WTC11 (cell line): ENCODE measurements around the gene PTCD3. TPM values are rescaled to one million over a fixed set of nuclear protein-coding genes. Genes with fewer than 3 reads are reported as not detected.

Experiments
- EMX1 ChIP-seq: fragments of 250-450 bp; sonication (Bioruptor Pico); IDR thresholded peaks from 2 replicates; pipeline ENCODE4 v1.8.0; 2021; ENCODE audit warnings: mild to moderate bottlenecking
- ESRRA ChIP-seq: sonication (generic); formaldehyde crosslinking; IDR thresholded peaks from 2 replicates; pipeline ENCODE4 v1.8.1; 2022; ENCODE audit warnings: mild to moderate bottlenecking, missing genetic modification reagents, borderline replicate concordance
- FOXK1 ChIP-seq: sonication (generic); formaldehyde crosslinking; IDR thresholded peaks from 2 replicates; pipeline ENCODE4 v1.8.0; 2022; ENCODE audit warnings: mild to moderate bottlenecking, moderate library complexity, missing genetic modification reagents
- HMGA2 ChIP-seq: fragments of 250-450 bp; sonication (Bioruptor Pico); IDR thresholded peaks from 2 replicates; pipeline ENCODE4 v1.4.0; 2021; ENCODE audit warnings: mild to moderate bottlenecking, moderate library complexity
- IRF2 ChIP-seq: sonication (generic); formaldehyde crosslinking; IDR thresholded peaks from 2 replicates; pipeline ENCODE4 v1.8.0; 2022; ENCODE audit warnings: low read depth, missing genetic modification reagents, borderline replicate concordance
- JAZF1 ChIP-seq: fragments of 250-450 bp; sonication (Bioruptor Pico); IDR thresholded peaks from 2 replicates; pipeline ENCODE4 v1.9.0; 2021; ENCODE audit warnings: moderate library complexity, mild to moderate bottlenecking, inconsistent platforms
- OVOL2 ChIP-seq: fragments of 250-450 bp; sonication (Bioruptor Pico); IDR thresholded peaks from 2 replicates; pipeline ENCODE4 v1.9.0; 2021; ENCODE audit warnings: mild to moderate bottlenecking, borderline replicate concordance
- RELA ChIP-seq: sonication (generic); formaldehyde crosslinking; IDR thresholded peaks from 2 replicates; pipeline ENCODE4 v1.8.1; 2022; ENCODE audit warnings: missing genetic modification reagents, mild to moderate bottlenecking, borderline replicate concordance
- RORB ChIP-seq: fragments of 250-450 bp; sonication (Bioruptor Pico); IDR thresholded peaks from 2 replicates; pipeline ENCODE4 v1.9.0; 2021; ENCODE audit warnings: mild to moderate bottlenecking
- SMAD4 ChIP-seq: sonication (generic); formaldehyde crosslinking; IDR thresholded peaks from 2 replicates; pipeline ENCODE4 v1.8.0; 2022; ENCODE audit warnings: mild to moderate bottlenecking, missing genetic modification reagents
- SP1 ChIP-seq: sonication (generic); formaldehyde crosslinking; conservative IDR thresholded peaks from 2 replicates; pipeline ENCODE4 v1.8.1; 2022; ENCODE audit warnings: missing genetic modification reagents
- TCF7 ChIP-seq: sonication (generic); formaldehyde crosslinking; IDR thresholded peaks from 2 replicates; pipeline ENCODE4 v1.8.0; 2022; ENCODE audit warnings: mild to moderate bottlenecking, low read depth, missing genetic modification reagents, moderate library complexity
- TP53 ChIP-seq: sonication (generic); formaldehyde crosslinking; IDR thresholded peaks from 2 replicates; pipeline ENCODE4 v1.8.1; 2023; ENCODE audit warnings: mild to moderate bottlenecking, missing genetic modification reagents
- ZNF219 ChIP-seq: sonication (generic); formaldehyde crosslinking; IDR thresholded peaks from 2 replicates; pipeline ENCODE4 v1.8.0; 2023; ENCODE audit warnings: missing genetic modification reagents, mild to moderate bottlenecking, borderline replicate concordance
- ZNF396 ChIP-seq: fragments of 250-450 bp; sonication (Bioruptor Pico); IDR thresholded peaks from 2 replicates; pipeline ENCODE4 v1.8.0; 2021; ENCODE audit warnings: mild to moderate bottlenecking, moderate library complexity, borderline replicate concordance
- ZNF416 ChIP-seq: fragments of 250-450 bp; sonication (Bioruptor Pico); IDR thresholded peaks from 2 replicates; pipeline ENCODE4 v1.9.0; 2021; ENCODE audit warnings: mild to moderate bottlenecking, inconsistent platforms
- ZNF423 ChIP-seq: fragments of 250-450 bp; sonication (Bioruptor Pico); IDR thresholded peaks from 2 replicates; pipeline ENCODE4 v2.1.2; 2022; ENCODE audit warnings: mild to moderate bottlenecking, moderate library complexity
- total RNA-seq: library from RNA; stranded (reverse); gene quantifications from 3 replicates; pipeline ENCODE4 v1.2.3, GENCODE V29; 2021
- TF ChIP-seq, protein P1 (sequence below): sonication (generic); formaldehyde crosslinking; IDR thresholded peaks from 2 replicates; pipeline ENCODE4 v1.8.0; 2022; ENCODE audit warnings: mild to moderate bottlenecking, missing genetic modification reagents
- TF ChIP-seq, protein P2 (sequence below): sonication (generic); formaldehyde crosslinking; IDR thresholded peaks from 2 replicates; pipeline ENCODE4 v1.8.1; 2022; ENCODE audit warnings: mild to moderate bottlenecking, missing genetic modification reagents, moderate library complexity, borderline replicate concordance
- TF ChIP-seq, protein P3 (sequence below): sonication (generic); formaldehyde crosslinking; IDR thresholded peaks from 2 replicates; pipeline ENCODE4 v1.8.0; 2022; ENCODE audit warnings: missing genetic modification reagents
- TF ChIP-seq, protein P4 (sequence below): fragments of 250-450 bp; sonication (Bioruptor Pico); IDR thresholded peaks from 2 replicates; pipeline ENCODE4 v2.1.2; 2022; ENCODE audit warnings: mild to moderate bottlenecking, moderate library complexity
- TF ChIP-seq, protein P5 (sequence below): sonication (generic); formaldehyde crosslinking; IDR thresholded peaks from 2 replicates; pipeline ENCODE4 v1.8.1; 2022; ENCODE audit warnings: low read depth, missing genetic modification reagents, borderline replicate concordance
- TF ChIP-seq, protein P6 (sequence below): fragments of 250-450 bp; sonication (Bioruptor Pico); conservative IDR thresholded peaks from 2 replicates; pipeline ENCODE4 v1.9.0; 2021; ENCODE audit warnings: mild to moderate bottlenecking
- TF ChIP-seq, protein P7 (sequence below): sonication (generic); formaldehyde crosslinking; IDR thresholded peaks from 2 replicates; pipeline ENCODE4 v1.8.1; 2023; ENCODE audit warnings: mild to moderate bottlenecking, moderate library complexity, missing genetic modification reagents
- TF ChIP-seq, protein P8 (sequence below): sonication (generic); formaldehyde crosslinking; IDR thresholded peaks from 2 replicates; pipeline ENCODE4 v1.8.1; 2023; ENCODE audit warnings: mild to moderate bottlenecking, missing genetic modification reagents, moderate library complexity

Gene PTCD3
- total RNA-seq, 1 experiment from 2014 or later: 192 TPM

DNA sequence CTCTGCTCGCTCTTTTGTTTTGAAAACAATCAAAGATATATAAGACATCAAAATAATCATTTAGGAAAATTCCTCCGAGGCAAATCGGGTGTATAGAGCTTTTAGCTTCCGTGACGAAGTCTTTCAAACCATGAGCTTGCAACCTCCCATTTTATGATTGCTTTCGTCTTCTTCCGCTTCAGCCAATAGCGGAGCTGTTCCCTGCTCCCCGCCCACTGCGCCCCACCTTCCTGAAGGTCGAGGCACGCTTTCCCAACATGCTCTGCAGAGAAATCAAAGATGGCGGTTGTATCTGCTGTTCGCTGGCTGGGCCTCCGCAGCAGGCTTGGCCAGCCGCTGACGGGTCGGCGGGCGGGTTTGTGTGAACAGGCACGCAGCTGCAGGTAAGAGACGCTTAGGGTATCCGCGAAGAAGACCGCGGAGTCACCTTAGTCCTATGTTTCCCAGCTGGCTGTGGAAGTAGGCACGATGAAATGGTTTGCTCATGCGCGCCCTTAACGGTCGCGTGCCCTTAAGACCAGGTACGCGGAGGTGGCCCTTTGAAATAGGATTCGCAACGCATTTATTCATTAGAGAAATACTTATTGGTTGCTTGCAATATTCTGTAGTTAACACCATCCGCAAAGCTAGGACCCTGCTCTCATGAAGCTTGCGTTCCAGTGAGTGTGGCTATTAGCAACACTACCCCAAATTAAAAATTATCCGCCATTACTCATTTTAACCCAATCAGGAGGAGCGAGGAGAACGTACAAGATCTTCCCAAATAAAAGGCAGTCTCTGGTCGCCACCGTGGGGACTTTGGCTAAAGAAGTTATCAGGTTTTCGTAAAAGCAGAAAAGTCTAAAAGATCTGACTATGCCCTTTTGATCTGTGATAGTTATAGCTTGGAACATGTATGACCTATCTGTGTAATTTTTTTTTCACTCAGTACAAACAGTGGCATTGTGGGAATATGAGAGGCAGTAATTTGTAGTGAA, at the start of gene PTCD3 (continued):
- TF ChIP-seq, protein P1, sequence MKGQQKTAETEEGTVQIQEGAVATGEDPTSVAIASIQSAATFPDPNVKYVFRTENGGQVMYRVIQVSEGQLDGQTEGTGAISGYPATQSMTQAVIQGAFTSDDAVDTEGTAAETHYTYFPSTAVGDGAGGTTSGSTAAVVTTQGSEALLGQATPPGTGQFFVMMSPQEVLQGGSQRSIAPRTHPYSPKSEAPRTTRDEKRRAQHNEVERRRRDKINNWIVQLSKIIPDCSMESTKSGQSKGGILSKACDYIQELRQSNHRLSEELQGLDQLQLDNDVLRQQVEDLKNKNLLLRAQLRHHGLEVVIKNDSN (CRISPR knock-in tag): no peak
- no peak for TF ChIP-seq JAZF1 (CRISPR knock-in tag)
- TF ChIP-seq, protein P2, sequence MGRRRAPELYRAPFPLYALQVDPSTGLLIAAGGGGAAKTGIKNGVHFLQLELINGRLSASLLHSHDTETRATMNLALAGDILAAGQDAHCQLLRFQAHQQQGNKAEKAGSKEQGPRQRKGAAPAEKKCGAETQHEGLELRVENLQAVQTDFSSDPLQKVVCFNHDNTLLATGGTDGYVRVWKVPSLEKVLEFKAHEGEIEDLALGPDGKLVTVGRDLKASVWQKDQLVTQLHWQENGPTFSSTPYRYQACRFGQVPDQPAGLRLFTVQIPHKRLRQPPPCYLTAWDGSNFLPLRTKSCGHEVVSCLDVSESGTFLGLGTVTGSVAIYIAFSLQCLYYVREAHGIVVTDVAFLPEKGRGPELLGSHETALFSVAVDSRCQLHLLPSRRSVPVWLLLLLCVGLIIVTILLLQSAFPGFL: no peak
- TF ChIP-seq, protein P3, sequence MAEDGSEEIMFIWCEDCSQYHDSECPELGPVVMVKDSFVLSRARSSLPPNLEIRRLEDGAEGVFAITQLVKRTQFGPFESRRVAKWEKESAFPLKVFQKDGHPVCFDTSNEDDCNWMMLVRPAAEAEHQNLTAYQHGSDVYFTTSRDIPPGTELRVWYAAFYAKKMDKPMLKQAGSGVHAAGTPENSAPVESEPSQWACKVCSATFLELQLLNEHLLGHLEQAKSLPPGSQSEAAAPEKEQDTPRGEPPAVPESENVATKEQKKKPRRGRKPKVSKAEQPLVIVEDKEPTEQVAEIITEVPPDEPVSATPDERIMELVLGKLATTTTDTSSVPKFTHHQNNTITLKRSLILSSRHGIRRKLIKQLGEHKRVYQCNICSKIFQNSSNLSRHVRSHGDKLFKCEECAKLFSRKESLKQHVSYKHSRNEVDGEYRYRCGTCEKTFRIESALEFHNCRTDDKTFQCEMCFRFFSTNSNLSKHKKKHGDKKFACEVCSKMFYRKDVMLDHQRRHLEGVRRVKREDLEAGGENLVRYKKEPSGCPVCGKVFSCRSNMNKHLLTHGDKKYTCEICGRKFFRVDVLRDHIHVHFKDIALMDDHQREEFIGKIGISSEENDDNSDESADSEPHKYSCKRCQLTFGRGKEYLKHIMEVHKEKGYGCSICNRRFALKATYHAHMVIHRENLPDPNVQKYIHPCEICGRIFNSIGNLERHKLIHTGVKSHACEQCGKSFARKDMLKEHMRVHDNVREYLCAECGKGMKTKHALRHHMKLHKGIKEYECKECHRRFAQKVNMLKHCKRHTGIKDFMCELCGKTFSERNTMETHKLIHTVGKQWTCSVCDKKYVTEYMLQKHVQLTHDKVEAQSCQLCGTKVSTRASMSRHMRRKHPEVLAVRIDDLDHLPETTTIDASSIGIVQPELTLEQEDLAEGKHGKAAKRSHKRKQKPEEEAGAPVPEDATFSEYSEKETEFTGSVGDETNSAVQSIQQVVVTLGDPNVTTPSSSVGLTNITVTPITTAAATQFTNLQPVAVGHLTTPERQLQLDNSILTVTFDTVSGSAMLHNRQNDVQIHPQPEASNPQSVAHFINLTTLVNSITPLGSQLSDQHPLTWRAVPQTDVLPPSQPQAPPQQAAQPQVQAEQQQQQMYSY (CRISPR knock-in tag): no peak
- no peak for TF ChIP-seq RELA (CRISPR knock-in tag)
- TF ChIP-seq TP53: no peak
- TF ChIP-seq OVOL2 (CRISPR knock-in tag): no peak
- no peak; the same call in 1 of the 2 replicates for TF ChIP-seq SP1 (CRISPR knock-in tag)
- no peak for TF ChIP-seq HMGA2 (CRISPR knock-in tag)
- TF ChIP-seq ZNF416 (CRISPR knock-in tag): no peak
- no peak for TF ChIP-seq SMAD4
- TF ChIP-seq ZNF219 (CRISPR knock-in tag): no peak
- 0 out of 2 replicates have a peak, but pooled peaks have one; percentile 48 for TF ChIP-seq ESRRA (CRISPR knock-in tag)
- TF ChIP-seq, protein P4, sequence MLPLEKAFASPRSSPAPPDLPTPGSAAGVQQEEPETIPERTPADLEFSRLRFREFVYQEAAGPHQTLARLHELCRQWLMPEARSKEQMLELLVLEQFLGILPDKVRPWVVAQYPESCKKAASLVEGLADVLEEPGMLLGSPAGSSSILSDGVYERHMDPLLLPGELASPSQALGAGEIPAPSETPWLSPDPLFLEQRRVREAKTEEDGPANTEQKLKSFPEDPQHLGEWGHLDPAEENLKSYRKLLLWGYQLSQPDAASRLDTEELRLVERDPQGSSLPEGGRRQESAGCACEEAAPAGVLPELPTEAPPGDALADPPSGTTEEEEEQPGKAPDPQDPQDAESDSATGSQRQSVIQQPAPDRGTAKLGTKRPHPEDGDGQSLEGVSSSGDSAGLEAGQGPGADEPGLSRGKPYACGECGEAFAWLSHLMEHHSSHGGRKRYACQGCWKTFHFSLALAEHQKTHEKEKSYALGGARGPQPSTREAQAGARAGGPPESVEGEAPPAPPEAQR: no peak
- TF ChIP-seq, protein P5, sequence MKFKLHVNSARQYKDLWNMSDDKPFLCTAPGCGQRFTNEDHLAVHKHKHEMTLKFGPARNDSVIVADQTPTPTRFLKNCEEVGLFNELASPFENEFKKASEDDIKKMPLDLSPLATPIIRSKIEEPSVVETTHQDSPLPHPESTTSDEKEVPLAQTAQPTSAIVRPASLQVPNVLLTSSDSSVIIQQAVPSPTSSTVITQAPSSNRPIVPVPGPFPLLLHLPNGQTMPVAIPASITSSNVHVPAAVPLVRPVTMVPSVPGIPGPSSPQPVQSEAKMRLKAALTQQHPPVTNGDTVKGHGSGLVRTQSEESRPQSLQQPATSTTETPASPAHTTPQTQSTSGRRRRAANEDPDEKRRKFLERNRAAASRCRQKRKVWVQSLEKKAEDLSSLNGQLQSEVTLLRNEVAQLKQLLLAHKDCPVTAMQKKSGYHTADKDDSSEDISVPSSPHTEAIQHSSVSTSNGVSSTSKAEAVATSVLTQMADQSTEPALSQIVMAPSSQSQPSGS (CRISPR knock-in tag): no peak
- TF ChIP-seq RORB (CRISPR knock-in tag): no peak
- TF ChIP-seq ZNF423 (CRISPR knock-in tag): no peak
- no peak for TF ChIP-seq IRF2 (CRISPR knock-in tag)
- TF ChIP-seq, protein P6, sequence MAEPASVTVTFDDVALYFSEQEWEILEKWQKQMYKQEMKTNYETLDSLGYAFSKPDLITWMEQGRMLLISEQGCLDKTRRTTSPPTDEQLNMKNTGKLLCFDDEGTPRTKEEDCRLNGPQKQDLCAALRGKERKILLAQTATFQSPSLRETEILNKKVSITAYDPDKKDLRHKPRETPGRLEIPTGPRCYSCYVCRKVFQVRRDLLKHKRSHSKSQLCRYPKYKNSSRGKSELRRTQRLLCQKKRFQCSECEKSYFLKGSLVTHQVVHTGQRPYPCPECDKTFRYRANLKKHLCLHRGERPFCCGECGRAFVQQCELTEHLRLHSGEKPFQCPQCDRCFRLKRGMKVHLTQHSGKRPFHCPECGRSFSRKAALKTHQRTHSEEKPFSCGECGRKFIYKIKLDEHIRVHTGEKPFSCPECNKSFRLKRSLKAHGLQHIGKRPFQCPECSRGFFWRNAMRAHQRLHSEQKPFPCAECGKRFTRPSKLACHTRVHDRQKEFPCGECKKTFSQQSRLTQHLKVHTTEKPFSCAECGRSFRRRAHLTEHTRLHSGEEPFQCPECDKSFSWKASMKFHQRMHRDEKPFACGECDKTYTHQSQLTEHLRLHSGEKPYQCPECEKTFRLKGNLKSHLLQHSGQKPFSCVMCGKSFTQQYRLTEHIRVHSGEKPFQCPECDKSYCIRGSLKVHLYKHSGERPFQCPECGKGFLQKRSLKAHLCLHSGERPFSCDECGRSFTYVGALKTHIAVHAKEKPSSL (CRISPR knock-in tag): no peak
- TF ChIP-seq TCF7 (CRISPR knock-in tag): no peak
- TF ChIP-seq, protein P7, sequence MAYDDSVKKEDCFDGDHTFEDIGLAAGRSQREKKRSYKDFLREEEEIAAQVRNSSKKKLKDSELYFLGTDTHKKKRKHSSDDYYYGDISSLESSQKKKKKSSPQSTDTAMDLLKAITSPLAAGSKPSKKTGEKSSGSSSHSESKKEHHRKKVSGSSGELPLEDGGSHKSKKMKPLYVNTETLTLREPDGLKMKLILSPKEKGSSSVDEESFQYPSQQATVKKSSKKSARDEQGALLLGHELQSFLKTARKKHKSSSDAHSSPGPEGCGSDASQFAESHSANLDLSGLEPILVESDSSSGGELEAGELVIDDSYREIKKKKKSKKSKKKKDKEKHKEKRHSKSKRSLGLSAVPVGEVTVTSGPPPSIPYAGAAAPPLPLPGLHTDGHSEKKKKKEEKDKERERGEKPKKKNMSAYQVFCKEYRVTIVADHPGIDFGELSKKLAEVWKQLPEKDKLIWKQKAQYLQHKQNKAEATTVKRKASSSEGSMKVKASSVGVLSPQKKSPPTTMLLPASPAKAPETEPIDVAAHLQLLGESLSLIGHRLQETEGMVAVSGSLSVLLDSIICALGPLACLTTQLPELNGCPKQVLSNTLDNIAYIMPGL: no peak
- TF ChIP-seq EMX1: no peak
- TF ChIP-seq ZNF396 (CRISPR knock-in tag): no peak
- TF ChIP-seq FOXK1 (CRISPR knock-in tag): peak; percentile 64; the same call in 1 of the 2 replicates
- TF ChIP-seq, protein P8, sequence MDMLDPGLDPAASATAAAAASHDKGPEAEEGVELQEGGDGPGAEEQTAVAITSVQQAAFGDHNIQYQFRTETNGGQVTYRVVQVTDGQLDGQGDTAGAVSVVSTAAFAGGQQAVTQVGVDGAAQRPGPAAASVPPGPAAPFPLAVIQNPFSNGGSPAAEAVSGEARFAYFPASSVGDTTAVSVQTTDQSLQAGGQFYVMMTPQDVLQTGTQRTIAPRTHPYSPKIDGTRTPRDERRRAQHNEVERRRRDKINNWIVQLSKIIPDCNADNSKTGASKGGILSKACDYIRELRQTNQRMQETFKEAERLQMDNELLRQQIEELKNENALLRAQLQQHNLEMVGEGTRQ (CRISPR knock-in tag): no peak
